Naive thymus-derived CD4-positive, alpha-beta T cell (primary cell): ENCODE results near the gene CCDC149. TPM values are rescaled to one million over a fixed set of nuclear protein-coding genes. Genes with fewer than 3 reads are reported as not detected.
"Not testable (repeated sequence)": the region's sequence is repeated elsewhere in the genome, so short reads cannot be mapped to it uniquely, and the experiment has no call there.

Experiments
- ATAC-seq: fragments of 150-1000 bp; cut with Tn5 transposase; 2 replicates; pipeline ENCODE4 v1.10.0; 2021; ENCODE audit warnings: mild to moderate bottlenecking, moderate library complexity
- CTCF ChIA-PET: fragments of 350-600 bp; sonication (Branson Sonifier 250); formaldehyde crosslinking; loops from one replicate; lab custom pipeline; 2021; ENCODE audit warnings: antibody characterized with exemption; lab: Charles Lee
- POLR2A ChIA-PET: fragments of 350-600 bp; sonication (Branson Sonifier 250); formaldehyde crosslinking; loops from one replicate; lab custom pipeline; 2021; ENCODE audit warnings: antibody characterized with exemption, inconsistent platforms; lab: Charles Lee
- DNase-seq, 9 donors: peaks; one replicate each; pipeline versions ENCODE4 v3.0.0 to v3.0.0-alpha.2; 2020 to 2022; ENCODE audit warnings: mixed read lengths in 1 of 9
- H3K27ac ChIP-seq: one replicate; pipeline ENCODE4 v1.7.0; 2013; ENCODE audit warnings: mild to moderate bottlenecking, low read depth, low read length, moderate library complexity
- H3K27me3 ChIP-seq, 2 donors: one replicate each; pipeline ENCODE4 v1.7.0; 2013; ENCODE audit warnings: low read length in 2 of 2, mild to moderate bottlenecking in 2 of 2, moderate library complexity in 2 of 2; ENCODE audit not compliant: control insufficient read depth in 2 of 2, insufficient read depth in 2 of 2
- H3K36me3 ChIP-seq, 3 experiments: 1 replicate in 2 of 3; 2 replicates in 1 of 3; pipeline ENCODE4 v1.7.0; 2013; ENCODE audit warnings: low read length in 3 of 3, mild to moderate bottlenecking in 3 of 3, moderate library complexity in 1 of 3; ENCODE audit not compliant: insufficient read depth in 3 of 3, control insufficient read depth in 2 of 3
- H3K4me1 ChIP-seq, 2 donors: one replicate each; pipeline ENCODE4 v1.7.0; 2013; ENCODE audit warnings: low read length in 2 of 2, mild to moderate bottlenecking in 2 of 2, moderate library complexity in 1 of 2; ENCODE audit not compliant: control insufficient read depth in 2 of 2, insufficient read depth in 2 of 2
- H3K4me3 ChIP-seq: 2 replicates; pipeline ENCODE4 v1.7.0; 2013; ENCODE audit warnings: mild to moderate bottlenecking, low read length
- H3K9me3 ChIP-seq, 3 experiments: 1 replicate in 2 of 3; 2 replicates in 1 of 3; pipeline ENCODE4 v1.7.0; 2013; ENCODE audit warnings: low read length in 3 of 3; ENCODE audit not compliant: control insufficient read depth in 2 of 3
- H3K27ac Mint-ChIP-seq, 9 donors: one replicate each; pipeline ENCODE4 v1.8.0; 2020 to 2022; ENCODE audit warnings: mixed read lengths in 9 of 9, mild to moderate bottlenecking in 8 of 9, moderate library complexity in 5 of 9, inconsistent platforms in 2 of 9
- H3K27me3 Mint-ChIP-seq, 5 donors: one replicate each; pipeline ENCODE4 v1.8.0; 2021 to 2022; ENCODE audit warnings: mixed read lengths in 5 of 5, mild to moderate bottlenecking in 1 of 5
- H3K36me3 Mint-ChIP-seq, 5 donors: one replicate each; pipeline ENCODE4 v1.8.0; 2020 to 2022; ENCODE audit warnings: mixed read lengths in 5 of 5, mild to moderate bottlenecking in 3 of 5, inconsistent platforms in 1 of 5
- H3K4me1 Mint-ChIP-seq, 7 donors: one replicate each; pipeline ENCODE4 v1.8.0; 2020 to 2022; ENCODE audit warnings: mixed read lengths in 7 of 7, mild to moderate bottlenecking in 3 of 7, inconsistent platforms in 1 of 7
- H3K4me3 Mint-ChIP-seq, 10 donors: one replicate each; pipeline ENCODE4 v1.8.0; 2020 to 2022; ENCODE audit warnings: mild to moderate bottlenecking in 10 of 10, mixed read lengths in 10 of 10, moderate library complexity in 6 of 10, inconsistent platforms in 2 of 10
- H3K9me3 Mint-ChIP-seq, 11 donors: one replicate each; pipeline ENCODE4 v1.8.0; 2020 to 2022; ENCODE audit warnings: mixed read lengths in 11 of 11, mild to moderate bottlenecking in 4 of 11, inconsistent platforms in 1 of 11, moderate library complexity in 1 of 11
- intact Hi-C, 2 donors: fragments of 100-400 bp; cut with micrococcal nuclease; formaldehyde crosslinking; loops; one replicate each; pipeline ENCODE4 v1.15.1; 2023
- polyA plus RNA-seq, 2 donors: library from polyadenylated mRNA; unstranded; fragments of 300-500 nt; fragmentation: Illumina TruSeq; gene quantifications; one replicate each; pipeline ENCODE4 v1.2.3, GENCODE V29; 2021
- total RNA-seq, 6 experiments: library from RNA in 5 of 6; stranded (reverse) in 5 of 6; gene quantifications; 1 replicate in 5 of 6; 2 replicates in 1 of 6; pipeline ENCODE4 v1.2.3 and lab custom pipeline; 2021 to 2026

Gene CCDC149
- total and polyA plus RNA-seq, 7 experiments from 2014 or later, result 0.19 to 6.7 (median 0.36) TPM; not detected in 3

GRCh38 chr4:24910499-24910898 lies 2.3 kb downstream of the CCDC149 start:
- Histone ChIP-seq H3K27me3 (no peaks in the 10 kb centered on the region), H3K4me1 (no peaks in the 10 kb centered on the region), H3K4me3 (no peak overlapping the region), H3K36me3 (no peaks in the 10 kb centered on the region), H3K27ac (no peak overlapping the region), H3K9me3 (peaks cover 0 to 4% (median 0%) of the 10 kb centered on the region in 3 experiments)
- POLR2A ChIA-PET, result no interaction called here
- H3K4me3 Mint-ChIP-seq, result no peak overlapping the region
- intact Hi-C loops, result no loop called here
- CTCF ChIA-PET, result no interaction called here
- H3K27ac Mint-ChIP-seq, result no peak overlapping the region
- ATAC-seq (no peak), DNase-seq (no peak)
- H3K4me1 Mint-ChIP-seq, result peaks cover 0 to 11% (median 4%) of the 10 kb centered on the region in 7 donors
- H3K36me3 Mint-ChIP-seq, result peaks cover 0 to 14% (median 4%) of the 10 kb centered on the region in 5 donors
- peaks cover 26 to 51% (median 40%) of the 10 kb centered on the region in 5 donors for H3K27me3 Mint-ChIP-seq
- peaks cover 4 to 28% (median 14%) of the 10 kb centered on the region in 11 donors for H3K9me3 Mint-ChIP-seq

GRCh38 chr4:24909606-24910005 lies 3.2 kb downstream of the CCDC149 start:
- H3K36me3 ChIP-seq, CTCF ChIA-PET, H3K4me1 ChIP-seq, DNase-seq, H3K27ac Mint-ChIP-seq, ATAC-seq, H3K9me3 ChIP-seq, H3K4me3 ChIP-seq, H3K27ac ChIP-seq, H3K4me3 Mint-ChIP-seq, H3K27me3 ChIP-seq, POLR2A ChIA-PET, intact Hi-C loops: not testable (repeated sequence)
- H3K9me3 Mint-ChIP-seq, result peaks cover 4 to 28% (median 14%) of the 10 kb centered on the region in 11 donors
- peaks cover 0 to 14% (median 4%) of the 10 kb centered on the region in 5 donors for H3K36me3 Mint-ChIP-seq
- peaks cover 0 to 11% (median 4%) of the 10 kb centered on the region in 7 donors for H3K4me1 Mint-ChIP-seq
- H3K27me3 Mint-ChIP-seq, result peaks cover 26 to 44% (median 39%) of the 10 kb centered on the region in 5 donors

GRCh38 chr4:24897639-24898038 lies 15.2 kb downstream of the CCDC149 start:
- Histone ChIP-seq H3K27ac (no peak overlapping the region), H3K4me1 (no peaks in the 10 kb centered on the region), H3K4me3 (no peak overlapping the region), H3K9me3 (no peaks in the 10 kb centered on the region), H3K36me3 (no peaks in the 10 kb centered on the region), H3K27me3 (no peaks in the 10 kb centered on the region)
- peaks cover 0 to 3% (median 0%) of the 10 kb centered on the region in 5 donors for H3K27me3 Mint-ChIP-seq
- intact Hi-C loops, result no loop called here
- CTCF ChIA-PET, result no interaction called here
- POLR2A ChIA-PET, result no interaction called here
- no peak overlapping the region for H3K4me3 Mint-ChIP-seq
- H3K36me3 Mint-ChIP-seq, result no peaks in the 10 kb centered on the region
- H3K4me1 Mint-ChIP-seq, result no peaks in the 10 kb centered on the region
- no peak for ATAC-seq
- H3K27ac Mint-ChIP-seq, result no peak overlapping the region
- H3K9me3 Mint-ChIP-seq, result no peaks in the 10 kb centered on the region
- DNase-seq, result no peak

DNA sequence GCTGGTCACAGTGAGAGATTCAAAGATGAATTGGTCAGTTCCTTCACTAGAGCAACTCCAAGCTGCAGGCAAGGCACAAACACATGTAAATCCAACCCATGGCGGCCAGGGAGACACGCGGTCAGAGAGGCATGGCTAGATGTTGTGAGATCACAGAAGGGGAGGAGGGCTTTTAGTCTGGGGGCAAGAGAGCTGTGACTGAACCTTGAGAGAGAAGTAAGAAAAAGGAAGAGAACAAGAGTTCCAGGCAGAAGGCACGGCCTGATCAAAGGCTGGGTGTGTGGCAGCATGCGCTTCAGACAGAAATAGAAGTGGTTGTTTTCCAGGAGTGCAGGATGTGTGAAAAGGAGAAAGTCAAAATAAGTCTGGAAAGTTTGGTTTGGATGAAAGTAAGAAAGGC lies 15.9 kb downstream of the CCDC149 start:
- no peak overlapping the region for H3K27ac ChIP-seq
- no peaks in the 10 kb centered on the region for H3K9me3 ChIP-seq
- ChIA-PET POLR2A (no interaction called here), CTCF (no interaction called here)
- Mint-ChIP-seq H3K36me3 (no peaks in the 10 kb centered on the region), H3K4me1 (no peaks in the 10 kb centered on the region), H3K4me3 (no peak overlapping the region), H3K9me3 (no peaks in the 10 kb centered on the region), H3K27ac (no peak overlapping the region), H3K27me3 (peaks cover 0 to 3% (median 0%) of the 10 kb centered on the region in 5 donors)
- H3K4me3 ChIP-seq, result no peak overlapping the region
- no peak for ATAC-seq
- no peaks in the 10 kb centered on the region for H3K4me1 ChIP-seq
- no peaks in the 10 kb centered on the region for H3K27me3 ChIP-seq
- intact Hi-C loops, result no loop called here
- H3K36me3 ChIP-seq, result no peaks in the 10 kb centered on the region
- DNase-seq, result no peak

GRCh38 chr4:24896056-24896455 lies 16.8 kb downstream of the CCDC149 start:
- Histone ChIP-seq H3K27ac (no peak overlapping the region), H3K27me3 (no peaks in the 10 kb centered on the region), H3K36me3 (no peaks in the 10 kb centered on the region), H3K9me3 (no peaks in the 10 kb centered on the region), H3K4me1 (no peaks in the 10 kb centered on the region), H3K4me3 (no peak overlapping the region)
- H3K4me1 Mint-ChIP-seq, result no peaks in the 10 kb centered on the region
- no peak for DNase-seq
- ChIA-PET CTCF (no interaction called here), POLR2A (interaction anchor here (0.6 kb wide), 1 partner anchor 317 kb away, joined by 3 read pairs; no protein-coding TSS in a partner anchor)
- no peak overlapping the region for H3K4me3 Mint-ChIP-seq
- no peak overlapping the region for H3K27ac Mint-ChIP-seq
- H3K27me3 Mint-ChIP-seq, result peaks cover 0 to 3% (median 0%) of the 10 kb centered on the region in 5 donors
- intact Hi-C loops, result no loop called here
- no peaks in the 10 kb centered on the region for H3K36me3 Mint-ChIP-seq
- no peak for ATAC-seq
- H3K9me3 Mint-ChIP-seq, result no peaks in the 10 kb centered on the region

GRCh38 chr4:24895461-24895860 lies 17.4 kb downstream of the CCDC149 start:
- CTCF ChIA-PET, result no interaction called here
- Mint-ChIP-seq H3K4me1 (no peaks in the 10 kb centered on the region), H3K27me3 (peaks cover 0 to 3% (median 0%) of the 10 kb centered on the region in 5 donors), H3K4me3 (no peak overlapping the region), H3K36me3 (no peaks in the 10 kb centered on the region), H3K9me3 (no peaks in the 10 kb centered on the region), H3K27ac (no peak overlapping the region)
- Histone ChIP-seq H3K4me3 (no peak overlapping the region), H3K4me1 (no peaks in the 10 kb centered on the region), H3K9me3 (no peaks in the 10 kb centered on the region), H3K27ac (no peak overlapping the region), H3K27me3 (no peaks in the 10 kb centered on the region), H3K36me3 (no peaks in the 10 kb centered on the region)
- intact Hi-C loops, result no loop called here
- ATAC-seq, result no peak
- POLR2A ChIA-PET, result no interaction called here
- no peak for DNase-seq

DNA sequence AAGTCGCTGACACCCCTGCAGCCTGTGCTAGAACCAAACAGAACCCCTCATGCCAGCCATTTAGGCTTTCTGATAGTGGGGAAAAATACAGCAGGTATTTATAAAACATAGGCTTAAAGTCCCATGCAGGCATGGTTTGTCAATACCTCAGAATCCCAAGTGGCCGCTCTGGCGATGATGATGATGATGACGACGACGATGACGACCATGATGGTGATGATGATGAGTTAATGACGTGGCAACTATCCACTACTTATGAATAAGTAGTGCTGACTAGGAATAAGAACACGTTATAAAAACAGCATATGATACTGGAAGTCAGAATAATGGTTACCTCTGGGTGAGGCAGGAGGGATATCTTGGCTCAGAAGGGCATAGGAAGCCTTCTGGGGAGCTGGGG lies 18.0 kb downstream of the CCDC149 start:
- POLR2A ChIA-PET, result no interaction called here
- Mint-ChIP-seq H3K4me3 (no peak overlapping the region), H3K9me3 (no peaks in the 10 kb centered on the region), H3K36me3 (no peaks in the 10 kb centered on the region), H3K27ac (no peak overlapping the region), H3K4me1 (no peaks in the 10 kb centered on the region), H3K27me3 (peaks cover 0 to 3% (median 0%) of the 10 kb centered on the region in 5 donors)
- CTCF ChIA-PET, result no interaction called here
- intact Hi-C loops, result no loop called here
- Histone ChIP-seq H3K27ac (no peak overlapping the region), H3K27me3 (no peaks in the 10 kb centered on the region), H3K36me3 (no peaks in the 10 kb centered on the region), H3K4me1 (no peaks in the 10 kb centered on the region), H3K9me3 (no peaks in the 10 kb centered on the region), H3K4me3 (no peak overlapping the region)
- DNase-seq (no peak), ATAC-seq (no peak)
